NCI-H1048 (cell line): Measurements from ENCODE around the gene NBEA.
"Not testable (repeated sequence)": the region's sequence is repeated elsewhere in the genome, so short reads cannot be mapped to it uniquely, and the experiment has no call there.

ENCODE experiments used
- DNase-seq: peaks from one replicate; lab custom pipeline; 2025; lab: John Stamatoyannopoulos, UW

NBEA gene

DNA sequence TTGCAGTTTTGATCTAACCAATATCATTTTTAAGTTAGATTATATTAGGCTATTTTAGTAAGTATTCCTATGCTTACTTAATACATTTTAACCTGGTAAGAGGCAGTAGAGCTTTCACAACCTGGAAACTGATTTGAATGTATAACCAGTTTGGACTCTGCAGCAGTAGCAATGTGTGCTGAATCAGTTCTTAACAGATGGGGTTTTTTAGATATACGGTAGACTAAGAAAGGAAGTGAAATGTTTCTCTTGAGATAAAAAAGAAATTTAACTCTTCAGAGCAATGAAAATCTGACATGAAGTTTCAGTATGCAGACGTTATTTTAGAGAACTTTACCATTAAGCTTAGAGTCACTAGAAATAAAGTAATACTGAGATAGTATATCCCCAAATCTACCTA lies 2.7 kb downstream of the NBEA start:
- no peak for DNase-seq

DNA sequence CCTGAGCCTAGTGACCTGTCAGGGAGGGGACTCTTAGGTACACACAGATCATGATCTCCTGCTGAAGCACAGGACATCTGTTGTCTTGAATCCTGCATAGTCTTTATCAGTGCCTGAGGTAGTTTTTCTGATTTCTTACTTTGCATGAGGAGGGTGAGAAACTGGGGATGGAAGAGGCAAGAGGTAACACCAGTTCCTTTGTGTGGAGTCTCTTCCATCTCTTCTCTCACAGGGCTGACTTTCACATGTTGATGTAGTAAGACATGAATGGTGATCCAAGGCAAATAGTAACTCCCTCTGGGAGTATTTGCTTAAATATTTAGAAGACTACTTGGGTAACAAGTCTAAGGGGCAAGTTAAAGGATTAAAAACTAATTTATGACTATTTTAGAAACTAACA lies 9.5 kb downstream of the NBEA start:
- no peak for DNase-seq

- no peak for DNase-seq
These were observed 17.4 kb downstream of the NBEA start for GRCh38 chr13:34959489-34959888.

- no peak for DNase-seq
These were observed 22.5 kb downstream of the NBEA start for GRCh38 chr13:34964558-34964957.

- no peak for DNase-seq
These were observed 25.9 kb downstream of the NBEA start for GRCh38 chr13:34967851-34968562.

DNA sequence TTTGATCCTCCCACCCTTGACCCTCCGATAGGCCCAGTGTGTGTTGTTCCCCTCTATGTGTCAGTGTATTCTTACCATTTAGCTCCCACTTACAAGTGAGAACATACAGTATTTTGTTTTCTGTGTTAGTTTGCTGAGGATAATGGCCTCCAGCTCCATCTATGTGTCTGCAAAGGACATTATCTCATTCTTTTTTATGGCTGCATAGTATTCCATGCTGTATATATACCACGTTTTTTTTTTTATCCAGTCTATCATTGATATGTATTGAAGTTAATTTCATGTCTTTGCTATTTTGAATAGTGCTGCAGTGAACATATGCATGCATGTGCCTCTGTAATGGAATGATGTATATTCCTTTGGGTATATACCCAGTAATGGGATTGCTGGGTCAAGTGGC lies 27.5 kb downstream of the NBEA start:
- not testable (repeated sequence) for DNase-seq

- no peak for DNase-seq
These were observed 28.9 kb downstream of the NBEA start for GRCh38 chr13:34970961-34971360.

DNA sequence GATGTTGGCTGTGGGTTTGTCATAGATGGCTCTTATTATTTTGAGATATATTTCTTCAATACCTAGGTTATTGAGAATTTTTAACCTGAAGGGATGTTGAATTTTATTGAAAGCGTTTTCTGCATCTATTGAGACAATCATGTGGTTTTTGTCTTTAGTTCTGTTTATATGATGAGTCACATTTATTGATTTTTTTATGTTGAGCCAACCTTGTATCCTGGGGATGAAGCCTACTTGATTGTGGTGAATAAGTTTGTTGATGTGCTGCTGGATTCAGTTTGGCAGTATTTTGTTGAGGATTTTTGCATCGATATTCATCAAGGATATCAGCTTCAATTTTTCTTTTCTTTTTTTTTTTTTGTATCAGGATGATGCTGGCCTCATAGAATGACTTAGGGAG lies 29.4 kb downstream of the NBEA start:
- DNase-seq = no peak

- not testable (repeated sequence) for DNase-seq
These were observed 43.1 kb downstream of the NBEA start for GRCh38 chr13:34985199-34985598.

DNA sequence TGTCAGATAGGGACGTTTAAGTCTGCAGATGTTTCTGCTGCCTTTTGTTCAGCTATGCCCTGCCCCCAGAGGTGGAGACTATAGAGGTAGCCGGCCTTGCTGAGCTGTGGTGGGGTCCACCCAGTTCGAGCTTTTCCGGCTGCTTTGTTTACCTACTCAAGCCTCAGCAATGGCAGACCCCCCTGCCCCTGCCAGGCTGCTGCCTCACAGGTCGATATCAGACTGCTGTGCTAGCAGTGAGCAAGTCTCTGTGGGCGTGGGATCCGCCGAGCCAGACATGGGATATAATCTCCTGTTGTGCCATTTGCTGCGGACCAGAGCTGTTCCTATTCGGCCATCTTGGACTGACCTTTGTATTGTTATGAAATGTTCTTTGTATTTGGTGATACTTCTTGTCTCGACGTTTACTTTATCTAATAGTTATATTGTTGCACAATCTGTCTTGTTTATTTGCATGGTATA lies 46.3 kb downstream of the NBEA start:
- no peak for DNase-seq

DNA sequence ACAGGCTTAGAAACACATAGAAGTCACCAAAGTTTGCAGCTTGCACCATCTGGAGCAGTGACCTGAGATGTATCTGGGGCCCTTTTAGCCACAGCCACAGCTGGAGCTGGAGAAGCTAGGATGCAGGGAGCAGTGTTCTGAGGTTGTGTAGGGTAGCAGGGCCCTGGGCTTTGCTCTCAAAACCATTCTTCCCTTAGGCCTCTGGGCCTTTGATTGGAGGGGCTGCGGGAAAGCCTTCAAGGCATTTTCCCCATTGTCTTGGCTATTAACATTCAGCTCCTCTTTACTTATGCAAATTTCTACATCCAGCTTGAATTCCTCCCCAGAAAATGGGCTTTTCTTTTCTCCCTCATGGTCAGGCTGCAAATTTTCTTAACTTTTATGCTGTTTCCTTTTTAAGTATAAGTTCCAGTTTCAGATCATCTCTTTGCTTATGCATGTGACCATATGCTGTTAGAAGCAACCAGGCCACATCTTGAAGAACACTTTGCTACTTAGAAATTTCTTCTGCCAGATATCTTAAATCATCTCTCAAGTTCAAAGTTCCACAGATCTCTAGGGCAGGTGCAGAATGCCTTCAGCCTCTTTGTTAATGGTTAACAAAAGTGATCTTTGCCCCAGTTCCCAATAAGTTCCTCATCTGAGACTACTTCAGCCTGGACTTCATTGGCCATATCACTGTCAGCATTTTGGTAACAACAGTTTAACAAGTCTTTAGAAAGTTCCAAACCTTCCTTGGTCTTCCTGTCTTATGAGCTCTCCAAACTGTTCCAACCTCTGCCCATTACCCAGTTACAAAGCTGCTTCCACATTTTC lies 48.5 kb downstream of the NBEA start:
- no peak for DNase-seq

GRCh38 chr13:34993470-34993869 lies 51.4 kb downstream of the NBEA start:
- no peak for DNase-seq

DNA sequence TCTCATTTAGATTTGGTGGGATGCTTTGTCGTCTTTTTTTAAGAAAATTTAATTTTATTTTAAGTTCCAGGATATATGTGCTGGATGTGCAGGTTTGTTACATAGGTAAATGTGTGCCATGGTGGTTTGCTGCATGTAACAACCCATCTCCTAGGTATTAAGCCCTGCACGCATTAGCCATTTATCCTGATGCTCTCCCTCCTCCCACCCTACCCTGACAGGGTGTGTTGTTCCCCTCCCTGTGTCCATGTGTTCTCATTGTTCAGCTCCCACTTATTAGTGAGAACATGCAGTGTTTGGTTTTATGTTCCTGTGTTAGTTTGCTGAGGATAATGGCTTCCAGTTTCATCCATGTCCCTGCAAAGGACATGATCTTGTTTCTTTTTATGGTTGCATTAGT lies 61.7 kb downstream of the NBEA start:
- DNase-seq = not testable (repeated sequence)

DNA sequence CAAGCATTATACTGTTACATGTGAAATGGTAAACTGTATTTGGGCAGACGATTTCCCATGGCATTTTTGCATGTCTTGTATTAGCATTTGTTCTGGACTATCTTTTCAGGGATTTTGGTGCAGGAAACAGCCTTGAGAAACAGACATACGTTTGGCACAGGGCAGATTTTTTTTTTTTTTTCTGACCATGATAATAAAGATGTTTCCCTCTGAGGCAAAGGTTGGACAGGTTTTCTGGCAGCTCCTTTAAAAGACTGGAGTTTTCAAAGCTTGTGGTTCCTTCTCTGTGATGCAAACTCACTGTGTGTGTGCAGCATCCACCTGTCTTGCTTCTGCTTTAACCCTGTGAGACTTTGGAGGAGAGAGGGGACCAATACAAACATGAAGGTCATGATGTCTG lies 63.0 kb downstream of the NBEA start:
- no peak for DNase-seq

GRCh38 chr13:35014606-35015213 lies 72.6 kb downstream of the NBEA start:
- no peak for DNase-seq

- no peak for DNase-seq
These were observed 74.5 kb downstream of the NBEA start for GRCh38 chr13:35016362-35017112.

DNA sequence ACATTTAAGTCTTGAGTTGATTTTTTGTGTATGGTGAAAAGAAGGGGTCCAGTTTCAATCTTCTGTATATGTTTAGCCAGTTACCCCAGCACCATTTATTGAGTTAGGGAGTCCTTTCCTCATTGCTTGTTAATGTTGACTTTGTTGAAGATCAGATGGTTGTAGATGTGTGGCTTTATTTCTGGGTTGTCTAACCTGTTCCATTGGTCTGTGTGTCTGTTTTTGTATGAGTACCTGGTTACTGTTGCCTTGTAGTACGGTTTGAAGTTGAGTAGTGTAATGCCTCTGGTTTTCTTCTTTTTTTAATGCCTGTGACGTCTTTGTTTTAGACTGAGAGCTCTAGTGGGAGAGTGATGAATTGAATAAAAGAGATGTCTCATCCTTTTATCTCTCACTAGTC lies 83.2 kb downstream of the NBEA start:
- DNase-seq = no peak

GRCh38 chr13:35028338-35028867 lies 86.3 kb downstream of the NBEA start:
- no peak for DNase-seq

DNA sequence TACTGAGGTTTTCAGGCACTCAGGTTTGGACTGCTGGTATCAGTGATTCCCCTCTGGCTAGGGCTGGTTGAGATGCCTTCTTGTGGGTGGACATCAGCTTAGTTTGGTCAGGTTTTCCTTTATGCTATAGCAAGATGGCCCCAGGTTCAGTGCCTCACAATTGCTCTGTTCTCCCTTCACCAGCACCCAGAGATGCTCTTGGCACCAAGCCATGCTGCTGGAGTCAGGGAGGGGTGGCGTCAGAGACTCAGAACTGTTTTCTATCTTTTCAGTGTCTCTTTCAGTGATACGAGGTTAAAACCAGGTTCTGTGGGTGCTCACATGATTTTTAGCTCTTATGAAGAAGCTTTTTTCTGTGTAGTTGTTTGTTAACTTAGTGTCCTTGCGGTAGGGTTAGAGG lies 96.9 kb downstream of the NBEA start:
- no peak for DNase-seq

DNA sequence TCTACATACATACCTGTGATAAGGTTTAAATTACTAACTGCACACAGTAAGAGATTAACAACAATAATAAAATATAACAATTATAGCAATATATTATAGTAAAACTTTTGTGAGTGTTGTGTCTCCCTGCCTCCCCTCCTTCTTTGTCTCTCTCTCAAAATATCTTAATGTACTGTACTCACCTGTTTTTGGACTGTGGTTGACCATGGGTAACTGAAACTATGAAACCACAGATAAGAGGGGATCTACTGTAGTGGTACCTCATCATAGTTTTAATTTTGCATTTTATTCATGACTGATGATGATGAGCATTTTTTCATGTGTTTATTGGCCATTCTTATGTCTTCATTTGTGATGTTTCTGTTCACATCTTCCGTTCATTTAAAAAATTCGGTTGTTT lies 104.5 kb downstream of the NBEA start:
- DNase-seq = no peak

- DNase-seq = no peak
These were observed 113.6 kb downstream of the NBEA start for GRCh38 chr13:35055705-35056104.

- DNase-seq = no peak
These were observed 115.8 kb downstream of the NBEA start for GRCh38 chr13:35057858-35058257.
